SK-N-SH (cell line): Measurements from ENCODE around the gene DENND6A.

Experiments
- CHD2 ChIP-seq: fragments of 150-350 bp; IDR thresholded peaks from 2 replicates; pipeline ENCODE4 v1.6.1; 2018; ENCODE audit warnings: low read length; ENCODE audit not compliant: partially characterized antibody
- CTCF ChIP-seq: fragments of 200-600 bp; sonication (generic); IDR thresholded peaks from 2 replicates; pipeline ENCODE4 v1.6.1; 2017; ENCODE audit warnings: antibody characterized with exemption, mild to moderate bottlenecking, moderate library complexity
- EP300 ChIP-seq, 2 experiments: IDR thresholded peaks; 2 replicates each; pipeline versions ENCODE4 v1.4.0 to v1.6.1; 2012; ENCODE audit warnings: borderline replicate concordance in 1 of 2, low read depth in 1 of 2, low read length in 1 of 2
- EZH2phosphoT487 ChIP-seq: fragments of 200-600 bp; sonication (generic); IDR thresholded peaks from 2 replicates; pipeline ENCODE4 v1.6.1; 2017; ENCODE audit warnings: low read depth, mixed run types, mild to moderate bottlenecking, antibody characterized with exemption, moderate library complexity, borderline replicate concordance
- FOXM1 ChIP-seq: IDR thresholded peaks from 2 replicates; pipeline ENCODE4 v1.4.0; 2012; ENCODE audit warnings: low read depth, mild to moderate bottlenecking
- JUND ChIP-seq: IDR thresholded peaks from 2 replicates; pipeline ENCODE4 v1.4.0; 2012
- NRF1 ChIP-seq: IDR thresholded peaks from 2 replicates; pipeline ENCODE4 v1.6.1; 2012; ENCODE audit warnings: low read depth, mild to moderate bottlenecking, low read length
- POLR2AphosphoS5 ChIP-seq: IDR thresholded peaks from 2 replicates; pipeline ENCODE4 v1.6.1; 2012; ENCODE audit warnings: low read depth, low read length
- RAD21 ChIP-seq: IDR thresholded peaks from 2 replicates; pipeline ENCODE4 v1.6.1; 2012; ENCODE audit warnings: mild to moderate bottlenecking, low read length
- SMC3 ChIP-seq: IDR thresholded peaks from 2 replicates; pipeline ENCODE4 v1.6.1; 2012; ENCODE audit warnings: low read depth, low read length, improper control_type of control experiment
- TAF1 ChIP-seq: IDR thresholded peaks from 2 replicates; pipeline ENCODE4 v1.6.1; 2012; ENCODE audit warnings: low read depth, mild to moderate bottlenecking, low read length, moderate library complexity, borderline replicate concordance
- TEAD4 ChIP-seq: IDR thresholded peaks from 2 replicates; pipeline ENCODE4 v1.4.0; 2012; ENCODE audit warnings: mild to moderate bottlenecking, borderline replicate concordance; ENCODE audit not compliant: insufficient read depth
- YY1 ChIP-seq: IDR thresholded peaks from 2 replicates; pipeline ENCODE4 v1.4.0; 2012; ENCODE audit warnings: low read depth, mild to moderate bottlenecking
- TF ChIP-seq, protein P1 (sequence below): IDR thresholded peaks from 2 replicates; pipeline ENCODE4 v1.6.1; 2012; ENCODE audit warnings: mild to moderate bottlenecking, low read depth, low read length, moderate library complexity

DNA sequence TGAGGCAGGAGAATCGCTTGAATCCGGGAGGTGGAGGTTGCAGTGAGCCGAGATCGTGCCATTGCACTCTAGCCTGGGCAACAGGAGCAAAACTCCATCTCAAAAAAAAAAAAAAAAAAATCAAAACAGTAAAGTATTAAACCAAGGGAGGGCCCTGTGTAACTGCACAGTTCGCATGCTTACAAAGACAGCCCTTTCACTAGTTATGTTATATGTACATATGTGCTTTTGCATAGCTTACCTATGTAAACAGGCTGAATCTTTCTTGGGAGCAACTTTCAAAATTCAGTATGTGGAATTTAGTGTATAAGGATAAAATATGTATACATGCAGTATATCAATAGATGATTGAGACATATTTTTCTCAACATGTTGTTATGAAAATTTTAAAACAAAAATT is 47.1 kb upstream of the DENND6A start:
- no peak for TF ChIP-seq CTCF
- TF ChIP-seq EP300 (IDR thresholded peaks at IDR 0.05; ENCODE audit: borderline replicate concordance in 1 of 2, low read depth in 1 of 2, low read length in 1 of 2): no peak
- TF ChIP-seq TAF1: no peak
- no peak for TF ChIP-seq SMC3
- TF ChIP-seq POLR2AphosphoS5: no peak
- TF ChIP-seq NRF1: no peak
- TF ChIP-seq YY1: no peak
- TF ChIP-seq, protein P1, sequence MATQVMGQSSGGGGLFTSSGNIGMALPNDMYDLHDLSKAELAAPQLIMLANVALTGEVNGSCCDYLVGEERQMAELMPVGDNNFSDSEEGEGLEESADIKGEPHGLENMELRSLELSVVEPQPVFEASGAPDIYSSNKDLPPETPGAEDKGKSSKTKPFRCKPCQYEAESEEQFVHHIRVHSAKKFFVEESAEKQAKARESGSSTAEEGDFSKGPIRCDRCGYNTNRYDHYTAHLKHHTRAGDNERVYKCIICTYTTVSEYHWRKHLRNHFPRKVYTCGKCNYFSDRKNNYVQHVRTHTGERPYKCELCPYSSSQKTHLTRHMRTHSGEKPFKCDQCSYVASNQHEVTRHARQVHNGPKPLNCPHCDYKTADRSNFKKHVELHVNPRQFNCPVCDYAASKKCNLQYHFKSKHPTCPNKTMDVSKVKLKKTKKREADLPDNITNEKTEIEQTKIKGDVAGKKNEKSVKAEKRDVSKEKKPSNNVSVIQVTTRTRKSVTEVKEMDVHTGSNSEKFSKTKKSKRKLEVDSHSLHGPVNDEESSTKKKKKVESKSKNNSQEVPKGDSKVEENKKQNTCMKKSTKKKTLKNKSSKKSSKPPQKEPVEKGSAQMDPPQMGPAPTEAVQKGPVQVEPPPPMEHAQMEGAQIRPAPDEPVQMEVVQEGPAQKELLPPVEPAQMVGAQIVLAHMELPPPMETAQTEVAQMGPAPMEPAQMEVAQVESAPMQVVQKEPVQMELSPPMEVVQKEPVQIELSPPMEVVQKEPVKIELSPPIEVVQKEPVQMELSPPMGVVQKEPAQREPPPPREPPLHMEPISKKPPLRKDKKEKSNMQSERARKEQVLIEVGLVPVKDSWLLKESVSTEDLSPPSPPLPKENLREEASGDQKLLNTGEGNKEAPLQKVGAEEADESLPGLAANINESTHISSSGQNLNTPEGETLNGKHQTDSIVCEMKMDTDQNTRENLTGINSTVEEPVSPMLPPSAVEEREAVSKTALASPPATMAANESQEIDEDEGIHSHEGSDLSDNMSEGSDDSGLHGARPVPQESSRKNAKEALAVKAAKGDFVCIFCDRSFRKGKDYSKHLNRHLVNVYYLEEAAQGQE: no peak
- TF ChIP-seq CHD2: no peak
- no peak for TF ChIP-seq TEAD4
- no peak for TF ChIP-seq EZH2phosphoT487
- TF ChIP-seq JUND: no peak
- TF ChIP-seq RAD21: no peak
- no peak for TF ChIP-seq FOXM1
